ENCODE results near the gene CD83. TPM values are rescaled to one million over a fixed set of nuclear protein-coding genes. Genes with fewer than 3 reads are reported as not detected.

CD83 gene
- total RNA-seq, 1 experiment from 2014 or later: 5.5 TPM

GRCh38 chr6:14100138-14100537, 17.4 kb upstream of the CD83 start (continued):
- TF ChIP-seq CTCF (IDR thresholded peaks at IDR 0.05) (no peak), NR3C1 (CRISPR knock-in tag; conservative IDR thresholded peaks at IDR 0.05; ENCODE audit: low read depth) (no peak), ZNF263 (CRISPR knock-in tag; IDR thresholded peaks at IDR 0.05; ENCODE audit: low read depth) (no peak), MLX (CRISPR knock-in tag; IDR thresholded peaks at IDR 0.05) (no peak)
- TF ChIP-seq, protein P1, sequence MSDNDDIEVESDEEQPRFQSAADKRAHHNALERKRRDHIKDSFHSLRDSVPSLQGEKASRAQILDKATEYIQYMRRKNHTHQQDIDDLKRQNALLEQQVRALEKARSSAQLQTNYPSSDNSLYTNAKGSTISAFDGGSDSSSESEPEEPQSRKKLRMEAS (CRISPR knock-in tag; IDR thresholded peaks at IDR 0.05): no peak

DNA sequence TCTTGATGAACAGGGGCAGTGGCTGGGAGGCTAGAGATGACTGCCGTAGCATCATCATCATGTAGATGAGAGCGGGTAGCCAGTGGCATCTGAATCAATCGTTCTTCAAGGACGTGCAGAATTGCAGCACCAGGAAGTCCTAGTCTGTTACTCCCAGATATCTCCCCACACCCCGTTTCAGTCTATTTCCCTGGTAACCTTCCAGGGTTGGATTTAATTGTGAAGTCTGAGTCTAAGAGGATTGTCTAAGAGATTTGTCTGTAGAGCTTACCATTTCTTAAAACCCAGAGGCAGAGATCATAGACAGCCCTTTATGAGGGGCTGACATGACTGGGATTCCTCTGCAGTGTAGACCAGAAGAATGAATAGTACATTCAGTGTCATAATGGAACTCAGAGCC, 16.6 kb upstream of the CD83 start:
- CTCF ChIA-PET: interaction anchor here (1.2 kb wide), 1 partner anchor 311 kb away, joined by 3 read pairs; no protein-coding TSS in a partner anchor
- ATAC-seq (no peak), DNase-seq (ENCODE audit: low spot score) (no peak)
- TF ChIP-seq STAT6 (CRISPR knock-in tag; conservative IDR thresholded peaks at IDR 0.05; ENCODE audit: low read depth): no peak
- TF ChIP-seq FOXP4 (CRISPR knock-in tag; IDR thresholded peaks at IDR 0.05): no peak
- no peak for TF ChIP-seq NFYB (CRISPR knock-in tag; conservative IDR thresholded peaks at IDR 0.05; ENCODE audit: low read depth)
- TF ChIP-seq ZNF263 (CRISPR knock-in tag; IDR thresholded peaks at IDR 0.05; ENCODE audit: low read depth): no peak
- no peak for TF ChIP-seq ZNF416 (CRISPR knock-in tag; IDR thresholded peaks at IDR 0.05)
- TF ChIP-seq MXD4 (CRISPR knock-in tag; IDR thresholded peaks at IDR 0.05; ENCODE audit: borderline replicate concordance): no peak
- no peak for TF ChIP-seq ZNF396 (CRISPR knock-in tag; IDR thresholded peaks at IDR 0.05; ENCODE audit: borderline replicate concordance)
- TF ChIP-seq ZNF423 (CRISPR knock-in tag; IDR thresholded peaks at IDR 0.05): no peak
- TF ChIP-seq TEAD1 (CRISPR knock-in tag; IDR thresholded peaks at IDR 0.05): no peak
- no peak for TF ChIP-seq ATF1 (CRISPR knock-in tag; IDR thresholded peaks at IDR 0.05)
- TF ChIP-seq, protein P2, sequence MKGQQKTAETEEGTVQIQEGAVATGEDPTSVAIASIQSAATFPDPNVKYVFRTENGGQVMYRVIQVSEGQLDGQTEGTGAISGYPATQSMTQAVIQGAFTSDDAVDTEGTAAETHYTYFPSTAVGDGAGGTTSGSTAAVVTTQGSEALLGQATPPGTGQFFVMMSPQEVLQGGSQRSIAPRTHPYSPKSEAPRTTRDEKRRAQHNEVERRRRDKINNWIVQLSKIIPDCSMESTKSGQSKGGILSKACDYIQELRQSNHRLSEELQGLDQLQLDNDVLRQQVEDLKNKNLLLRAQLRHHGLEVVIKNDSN (CRISPR knock-in tag; IDR thresholded peaks at IDR 0.05): no peak
- TF ChIP-seq TP53 (CRISPR knock-in tag; IDR thresholded peaks at IDR 0.05): no peak
- TF ChIP-seq JAZF1 (CRISPR knock-in tag; IDR thresholded peaks at IDR 0.05): no peak
- TF ChIP-seq, protein P3, sequence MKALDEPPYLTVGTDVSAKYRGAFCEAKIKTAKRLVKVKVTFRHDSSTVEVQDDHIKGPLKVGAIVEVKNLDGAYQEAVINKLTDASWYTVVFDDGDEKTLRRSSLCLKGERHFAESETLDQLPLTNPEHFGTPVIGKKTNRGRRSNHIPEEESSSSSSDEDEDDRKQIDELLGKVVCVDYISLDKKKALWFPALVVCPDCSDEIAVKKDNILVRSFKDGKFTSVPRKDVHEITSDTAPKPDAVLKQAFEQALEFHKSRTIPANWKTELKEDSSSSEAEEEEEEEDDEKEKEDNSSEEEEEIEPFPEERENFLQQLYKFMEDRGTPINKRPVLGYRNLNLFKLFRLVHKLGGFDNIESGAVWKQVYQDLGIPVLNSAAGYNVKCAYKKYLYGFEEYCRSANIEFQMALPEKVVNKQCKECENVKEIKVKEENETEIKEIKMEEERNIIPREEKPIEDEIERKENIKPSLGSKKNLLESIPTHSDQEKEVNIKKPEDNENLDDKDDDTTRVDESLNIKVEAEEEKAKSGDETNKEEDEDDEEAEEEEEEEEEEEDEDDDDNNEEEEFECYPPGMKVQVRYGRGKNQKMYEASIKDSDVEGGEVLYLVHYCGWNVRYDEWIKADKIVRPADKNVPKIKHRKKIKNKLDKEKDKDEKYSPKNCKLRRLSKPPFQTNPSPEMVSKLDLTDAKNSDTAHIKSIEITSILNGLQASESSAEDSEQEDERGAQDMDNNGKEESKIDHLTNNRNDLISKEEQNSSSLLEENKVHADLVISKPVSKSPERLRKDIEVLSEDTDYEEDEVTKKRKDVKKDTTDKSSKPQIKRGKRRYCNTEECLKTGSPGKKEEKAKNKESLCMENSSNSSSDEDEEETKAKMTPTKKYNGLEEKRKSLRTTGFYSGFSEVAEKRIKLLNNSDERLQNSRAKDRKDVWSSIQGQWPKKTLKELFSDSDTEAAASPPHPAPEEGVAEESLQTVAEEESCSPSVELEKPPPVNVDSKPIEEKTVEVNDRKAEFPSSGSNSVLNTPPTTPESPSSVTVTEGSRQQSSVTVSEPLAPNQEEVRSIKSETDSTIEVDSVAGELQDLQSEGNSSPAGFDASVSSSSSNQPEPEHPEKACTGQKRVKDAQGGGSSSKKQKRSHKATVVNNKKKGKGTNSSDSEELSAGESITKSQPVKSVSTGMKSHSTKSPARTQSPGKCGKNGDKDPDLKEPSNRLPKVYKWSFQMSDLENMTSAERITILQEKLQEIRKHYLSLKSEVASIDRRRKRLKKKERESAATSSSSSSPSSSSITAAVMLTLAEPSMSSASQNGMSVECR (CRISPR knock-in tag; IDR thresholded peaks at IDR 0.05; ENCODE audit: borderline replicate concordance): no peak
- no peak for TF ChIP-seq ZNF121 (CRISPR knock-in tag; IDR thresholded peaks at IDR 0.05)
- TF ChIP-seq GTF2I (CRISPR knock-in tag; conservative IDR thresholded peaks at IDR 0.05): no peak
- TF ChIP-seq EMX1 (CRISPR knock-in tag; IDR thresholded peaks at IDR 0.05): no peak
- no peak for TF ChIP-seq PREB (CRISPR knock-in tag; IDR thresholded peaks at IDR 0.05; ENCODE audit: borderline replicate concordance)
- no peak overlapping the region for H3K4me3 Mint-ChIP-seq
- H3K4me1 Mint-ChIP-seq: no peaks in the 10 kb centered on the region
- H3K36me3 Mint-ChIP-seq: peaks cover 8% of the 10 kb centered on the region
- POLR2A ChIA-PET: no interaction called here
- peaks cover 2% of the 10 kb centered on the region; the same call in 1 of the 2 replicates for H3K27me3 Mint-ChIP-seq (ENCODE audit: low read depth)
- H3K27ac Mint-ChIP-seq: no peak overlapping the region
- H3K9me3 Mint-ChIP-seq: peaks cover 10% of the 10 kb centered on the region

All from WTC11 (cell line).